K562 (cell line): ENCODE data around the gene ABCA4. TPM values are rescaled to one million over a fixed set of nuclear protein-coding genes. Genes with fewer than 3 reads are reported as not detected.

Experiments used
- ATAC-seq: fragments of 200-7000 bp; cut with Tn5 transposase; 3 replicates; pipeline ENCODE4 v1.9.1; 2020; ENCODE audit warnings: moderate library complexity
- BruUV-seq: library from RNA; stranded (reverse); fragments of 400-500 nt; replicated peaks from 2 replicates; lab custom pipeline; 2021; lab: Mats Ljungman, UMichigan
- CTCF ChIA-PET: fragments of 300-600 bp; formaldehyde crosslinking; extraction: SDS; loops from one replicate; lab custom pipeline; 2021; ENCODE audit warnings: low intra/inter-chr PET ratio; lab: Yijun Ruan, JAX
- POLR2A ChIA-PET: fragments of 300-600, 350-650 bp; sonication (Branson Sonifier 250); formaldehyde crosslinking; extraction: SDS; loops from one replicate; lab custom pipeline; 2021; ENCODE audit warnings: antibody characterized with exemption, inconsistent platforms; lab: Yijun Ruan, JAX
- DNase-seq, 4 experiments: peaks; one replicate each; pipeline versions ENCODE4 v3.0.0 to v3.0.0-alpha.2; 2011 to 2018; ENCODE audit warnings: low spot score in 3 of 4, mixed read lengths in 3 of 4; ENCODE audit errors: extremely low read depth in 1 of 4
- FAIRE-seq: peaks from 2 replicates; lab custom pipeline; 2011; peaks lifted over from hg19 to GRCh38; lab: Jason Lieb, UNC
- H2AFZ ChIP-seq: 2 replicates; pipeline ENCODE4 v1.6.0; 2011; ENCODE audit warnings: low read depth, low read length, control low read depth, inconsistent platforms
- H3K27ac ChIP-seq: fragments of 200-600 bp; 3 replicates; pipeline ENCODE4 v1.8.0; 2011; ENCODE audit warnings: low read depth, mild to moderate bottlenecking, control low read depth, inconsistent platforms, low read length, moderate library complexity, mixed read lengths; ENCODE audit errors: extremely low read depth
- H3K27me3 ChIP-seq, 2 experiments: fragments of 300-600 bp in 1 of 2; 2 replicates in 1 of 2; 3 replicates in 1 of 2; pipeline versions ENCODE4 v1.6.0 to v1.8.0; 2011; ENCODE audit warnings: inconsistent platforms in 2 of 2, low read length in 2 of 2, mild to moderate bottlenecking in 1 of 2, mixed read lengths in 1 of 2, moderate library complexity in 1 of 2; ENCODE audit not compliant: control insufficient read depth in 2 of 2, insufficient read depth in 2 of 2
- H3K36me3 ChIP-seq: fragments of 300-600 bp; 3 replicates; pipeline ENCODE4 v1.8.0; 2011; ENCODE audit warnings: mild to moderate bottlenecking, low read length, inconsistent platforms; ENCODE audit not compliant: control insufficient read depth, insufficient read depth
- H3K4me1 ChIP-seq, 2 experiments: fragments of 200-600 bp in 1 of 2; replicated peaks in 1 of 2; 2 replicates in 1 of 2; 3 replicates in 1 of 2; pipeline versions ENCODE4 v1.5.1 to v1.8.0; 2011; ENCODE audit warnings: inconsistent platforms in 2 of 2, low read length in 2 of 2, mild to moderate bottlenecking in 1 of 2, mixed read lengths in 1 of 2, moderate library complexity in 1 of 2; ENCODE audit not compliant: control insufficient read depth in 2 of 2, insufficient read depth in 2 of 2
- H3K4me2 ChIP-seq: 2 replicates; pipeline ENCODE4 v1.6.1; 2011; ENCODE audit warnings: low read length, control low read depth, inconsistent platforms, mixed read lengths; ENCODE audit not compliant: insufficient read depth
- H3K4me3 ChIP-seq: fragments of 200-600 bp; sonication (generic), shearing (Covaris generic); 2 replicates; pipeline ENCODE4 v1.5.1; 2016; ENCODE audit warnings: control low read depth, inconsistent platforms
- H3K79me2 ChIP-seq: fragments of 200-600 bp; 3 replicates; pipeline ENCODE4 v1.8.0; 2011; ENCODE audit warnings: low read length, inconsistent platforms; ENCODE audit not compliant: control insufficient read depth, insufficient read depth
- H3K9ac ChIP-seq, 2 experiments: 2 replicates each; pipeline versions ENCODE4 v1.6.0 to v1.6.1; 2011; ENCODE audit warnings: low read depth in 2 of 2, low read length in 2 of 2, control low read depth in 1 of 2, inconsistent platforms in 1 of 2, mild to moderate bottlenecking in 1 of 2, mixed read lengths in 1 of 2; ENCODE audit not compliant: insufficient read depth in 1 of 2
- H3K9me1 ChIP-seq: one replicate; pipeline ENCODE4 v1.6.0; 2011; ENCODE audit warnings: inconsistent platforms, mild to moderate bottlenecking, low read length, moderate library complexity; ENCODE audit not compliant: control insufficient read depth, insufficient read depth
- H3K9me3 ChIP-seq: replicated peaks from 2 replicates; pipeline ENCODE4 v1.5.1; 2011; ENCODE audit warnings: low read depth, low read length, inconsistent platforms; ENCODE audit not compliant: control insufficient read depth, insufficient read depth
- H4K20me1 ChIP-seq: replicated peaks from 2 replicates; pipeline ENCODE4 v1.6.1; 2011; ENCODE audit warnings: low read length, inconsistent platforms, mixed read lengths; ENCODE audit not compliant: control insufficient read depth, insufficient read depth
- ADNP ChIP-seq: fragments of 200-800 bp; sonication (Bioruptor generic); IDR thresholded peaks from 2 replicates; pipeline ENCODE4 v1.6.1; 2016; ENCODE audit warnings: missing genetic modification characterization, missing compliant biosample characterization
- ZNF518B ChIP-seq: fragments of 250-450 bp; sonication (Bioruptor Pico); IDR thresholded peaks from 2 replicates; pipeline ENCODE4 v1.5.0; 2021; ENCODE audit warnings: mild to moderate bottlenecking, moderate library complexity
- WGBS: fragments of 100-300 bp; shearing (Covaris generic); methylation state at CpG from one replicate; pipeline ENCODE4 v1.1.6; 2016; ENCODE audit warnings: low coverage, mixed read lengths; ENCODE audit not compliant: insufficient coverage; ENCODE audit errors: missing lambda C conversion rate; 5-methylcytosine and 5-hydroxymethylcytosine counted together
- in situ Hi-C: fragments of 300-500 bp; cut with MboI; formaldehyde crosslinking; loops from 4 replicates; pipeline ENCODE4 v1.15.0; 2018; ENCODE audit warnings: inconsistent platforms, mixed read lengths
- intact Hi-C: fragments of 100-400 bp; cut with micrococcal nuclease; formaldehyde crosslinking; loops from 2 replicates; pipeline ENCODE4 v1.14.2; 2022
- polyA plus RNA-seq, 8 experiments: library from polyadenylated mRNA; depleted of rRNA in 4 of 8; stranded (reverse) in 5 of 8; unstranded in 3 of 8; fragments of >200 nt; fragmentation: Nextera tagmentation in 2 of 8; fragmentation: Illumina TruSeq in 1 of 8; extraction: Ambion mirVana in 2 of 8; extraction: Trizol in 1 of 8; gene quantifications; 2 replicates each; pipeline versions ENCODE4 v1.2.1 to v1.2.3, GENCODE V29; 2011 to 2014; ENCODE audit warnings: inconsistent platforms in 1 of 8, missing spikeins in 1 of 8
- total RNA-seq, 7 experiments: library from RNA; depleted of rRNA in 6 of 7; stranded (reverse); fragments of >200 nt in 6 of 7; fragmentation: Illumina TruSeq in 2 of 7; extraction: Trizol in 2 of 7; gene quantifications; 2 replicates each; pipeline versions ENCODE4 v1.2.1 to v1.2.3, GENCODE V29; 2011 to 2021; ENCODE audit warnings: low replicate concordance in 1 of 7

Gene ABCA4
- total and polyA plus RNA-seq, 9 of the 15 experiments (the other 6 are each of a cell fraction or from before 2014, with no cell fraction given): 0.01 to 0.04 TPM; not detected in 7

- TF ChIP-seq ZNF518B (CRISPR knock-in tag): no peak
Measured at GRCh38 chr1:94120991-94121390, at the start of gene ABCA4 (continued).

- H3K79me2 ChIP-seq: no peaks in the 10 kb centered on the region
- TF ChIP-seq ADNP: no peak
- WGBS: 2% methylated on average over 3 of the region's 3 CpGs
- FAIRE-seq (no peak), ATAC-seq (no peak), DNase-seq (no peak)
- CTCF ChIA-PET: no interaction called here
- H2AFZ ChIP-seq: no peak overlapping the region
- intact Hi-C loops (no loop called here), in situ Hi-C loops (no loop called here)
- H3K36me3 ChIP-seq: no peaks in the 10 kb centered on the region
- H3K9me1 ChIP-seq: no peaks in the 10 kb centered on the region
- POLR2A ChIA-PET: no interaction called here
- H3K4me2 ChIP-seq: no peak overlapping the region
- BruUV-seq: no TSS peak
- no peak overlapping the region for H3K9ac ChIP-seq
- no peaks in the 10 kb centered on the region for H3K27me3 ChIP-seq
- H3K27ac ChIP-seq: no peak overlapping the region
- H4K20me1 ChIP-seq: no peaks in the 10 kb centered on the region
- no peak overlapping the region for H3K4me3 ChIP-seq
- H3K4me1 ChIP-seq: no peaks in the 10 kb centered on the region
- H3K9me3 ChIP-seq: no peaks in the 10 kb centered on the region
Measured at GRCh38 chr1:94169126-94169525, 48.2 kb upstream of the ABCA4 start.
